ENCODE results near the gene EVI5L.
"Not testable (repeated sequence)": the region's sequence is repeated elsewhere in the genome, so short reads cannot be mapped to it uniquely, and the experiment has no call there.

Gene EVI5L
- 10.1 to 22.9 reads per million in 2 experiments for total RNA-seq

DNA sequence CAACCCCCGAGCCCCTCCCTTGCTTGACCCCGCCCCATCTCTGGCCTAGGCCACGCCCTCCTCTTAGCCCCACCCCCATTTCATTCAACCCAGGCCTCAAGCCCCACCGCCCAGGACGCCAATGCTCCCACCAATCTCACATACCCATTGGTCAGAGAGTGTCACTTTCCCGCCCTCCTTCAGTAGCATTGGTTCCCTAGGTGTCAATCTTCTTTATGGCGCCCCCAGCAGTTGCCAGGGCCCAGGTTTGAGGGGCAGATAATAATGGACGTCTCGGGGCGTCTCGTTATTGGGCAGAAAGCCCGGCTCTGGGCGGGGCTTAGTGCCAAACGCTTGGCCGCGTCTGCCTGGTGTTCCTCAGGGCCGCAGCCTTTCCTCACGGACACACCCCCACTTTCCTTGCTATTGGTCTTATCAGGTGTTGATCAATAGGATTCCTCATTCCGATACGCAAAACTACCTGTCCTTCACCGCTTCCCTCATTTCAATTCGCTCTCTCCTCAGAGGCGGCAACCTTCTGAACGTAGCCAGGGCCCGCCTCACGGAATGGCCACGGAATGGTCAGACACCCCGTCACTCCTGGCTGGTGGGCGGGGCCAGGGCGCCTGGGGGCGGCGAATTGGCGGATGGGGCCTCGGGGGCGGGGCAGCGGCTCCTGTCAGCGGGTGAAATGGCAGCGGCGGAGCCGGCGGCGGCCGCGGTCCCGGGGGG is at the start of gene EVI5L:
EVI5L (plus strand) TSS at position 658 of the 711 bp plus-strand sequence. CDS start 16,325 bp downstream, outside the sequence.
- DNase-seq (ENCODE audit: low read depth): peak; percentile 99

DNA sequence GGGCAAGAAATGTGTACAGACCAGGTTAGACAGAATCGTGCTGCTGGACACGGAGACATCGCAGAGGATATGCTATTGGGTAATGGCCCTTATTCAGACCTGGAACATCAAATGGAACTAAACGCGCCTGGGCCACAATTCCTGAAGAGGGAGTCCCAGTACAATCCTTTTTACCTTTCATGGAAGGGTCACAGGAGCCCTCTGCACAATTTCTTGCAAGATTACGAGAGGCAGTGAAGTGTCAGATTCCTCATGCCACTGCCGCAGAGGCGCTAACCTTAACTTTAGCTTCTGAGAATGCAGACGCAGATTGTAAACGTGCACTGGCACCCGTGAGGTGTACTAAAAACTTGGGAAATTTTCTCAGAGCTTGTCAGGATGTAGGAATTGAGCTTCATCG is 48.9 kb upstream of the EVI5L start:
- DNase-seq (ENCODE audit: low read depth): no peak

DNA sequence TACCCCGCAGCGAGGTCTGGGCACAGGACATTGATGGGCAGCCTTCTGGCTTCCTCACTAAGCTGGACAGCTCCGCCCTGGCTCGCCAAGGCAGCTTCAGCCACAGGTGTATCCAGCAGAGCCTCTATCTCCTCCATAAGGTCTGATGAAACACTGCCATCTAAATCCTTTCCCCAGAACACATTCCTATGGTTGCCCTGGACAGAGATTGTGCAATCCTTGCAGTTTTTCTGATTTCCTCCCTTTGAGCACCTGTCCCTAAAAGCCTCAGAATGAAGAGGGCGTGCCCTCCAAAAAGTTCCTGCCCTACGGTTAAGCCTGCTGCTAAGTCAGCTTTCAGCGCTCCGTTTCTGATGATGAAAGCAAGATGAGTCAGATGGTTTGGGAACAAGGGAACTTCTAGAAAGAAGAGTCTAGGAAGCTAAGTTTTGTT is 46.0 kb upstream of the EVI5L start:
- DNase-seq (ENCODE audit: low read depth): no peak

DNA sequence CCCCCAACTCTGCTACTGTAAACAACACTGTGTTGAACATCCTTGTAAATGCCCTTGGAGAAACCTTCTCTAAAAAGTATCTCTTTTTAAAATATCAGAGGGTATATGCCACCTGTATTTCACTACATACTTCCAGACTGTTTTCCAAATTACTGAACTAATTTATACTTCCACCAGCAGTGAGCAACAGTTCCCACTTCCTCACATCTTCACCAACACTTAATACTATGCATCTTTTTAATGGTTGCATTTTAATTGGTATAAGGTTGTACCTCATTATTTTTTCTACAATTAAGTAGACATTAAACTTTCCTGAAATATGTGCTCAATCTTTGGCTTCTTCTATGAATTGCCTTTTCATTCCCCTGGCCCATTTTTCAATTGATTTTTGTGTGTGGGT is 45.2 kb upstream of the EVI5L start:
- DNase-seq (ENCODE audit: low read depth): no peak

DNA sequence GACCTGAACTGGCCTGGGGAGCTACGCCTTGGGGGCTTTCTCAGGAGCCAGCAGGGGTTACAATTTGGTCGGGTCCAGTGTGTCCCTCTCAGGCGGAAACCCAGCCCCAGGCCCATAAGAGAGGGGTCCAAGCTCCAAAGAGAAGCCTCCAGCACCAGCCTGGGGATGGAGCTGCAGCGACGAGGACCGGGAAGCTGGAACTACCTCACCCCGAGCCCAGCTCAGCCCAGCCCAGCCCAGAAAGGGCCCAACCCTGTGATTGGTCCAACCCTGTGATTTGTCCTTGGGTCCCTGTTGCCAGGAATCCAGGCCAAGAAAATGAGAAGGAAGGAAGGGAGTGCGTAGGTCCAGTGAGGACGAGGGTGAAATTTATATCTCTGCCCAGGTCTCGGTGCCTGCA is 42.9 kb upstream of the EVI5L start:
- no peak for DNase-seq (ENCODE audit: low read depth)

DNA sequence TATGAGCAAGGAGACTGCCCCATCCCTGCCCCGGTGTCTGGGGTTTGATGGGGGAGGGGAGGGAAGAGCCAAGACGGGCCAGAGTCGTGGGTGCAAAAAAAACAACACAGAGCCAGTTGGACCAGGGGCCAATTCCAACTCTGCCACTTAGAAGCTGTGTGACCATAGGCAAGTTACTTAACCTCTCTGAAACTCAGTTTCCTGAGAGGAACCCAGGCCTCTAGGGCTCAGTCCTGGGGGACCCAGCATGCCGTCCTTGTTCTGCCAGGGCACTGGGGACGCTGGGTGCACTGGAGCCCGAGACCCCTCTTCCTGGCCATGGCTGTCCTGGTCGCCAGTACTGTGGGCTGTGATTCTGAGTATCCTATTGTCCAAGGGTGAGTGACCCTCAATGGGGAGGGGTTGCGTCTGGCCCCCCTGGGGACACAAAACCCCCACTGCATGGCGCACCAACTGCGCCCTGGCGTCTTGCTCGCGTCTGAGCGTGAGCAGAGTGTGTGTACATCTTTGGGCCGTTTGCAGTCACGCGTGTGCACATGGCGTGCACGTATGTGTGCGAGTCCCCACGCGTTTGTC is 42.3 kb upstream of the EVI5L start:
- DNase-seq (ENCODE audit: low read depth): no peak

DNA sequence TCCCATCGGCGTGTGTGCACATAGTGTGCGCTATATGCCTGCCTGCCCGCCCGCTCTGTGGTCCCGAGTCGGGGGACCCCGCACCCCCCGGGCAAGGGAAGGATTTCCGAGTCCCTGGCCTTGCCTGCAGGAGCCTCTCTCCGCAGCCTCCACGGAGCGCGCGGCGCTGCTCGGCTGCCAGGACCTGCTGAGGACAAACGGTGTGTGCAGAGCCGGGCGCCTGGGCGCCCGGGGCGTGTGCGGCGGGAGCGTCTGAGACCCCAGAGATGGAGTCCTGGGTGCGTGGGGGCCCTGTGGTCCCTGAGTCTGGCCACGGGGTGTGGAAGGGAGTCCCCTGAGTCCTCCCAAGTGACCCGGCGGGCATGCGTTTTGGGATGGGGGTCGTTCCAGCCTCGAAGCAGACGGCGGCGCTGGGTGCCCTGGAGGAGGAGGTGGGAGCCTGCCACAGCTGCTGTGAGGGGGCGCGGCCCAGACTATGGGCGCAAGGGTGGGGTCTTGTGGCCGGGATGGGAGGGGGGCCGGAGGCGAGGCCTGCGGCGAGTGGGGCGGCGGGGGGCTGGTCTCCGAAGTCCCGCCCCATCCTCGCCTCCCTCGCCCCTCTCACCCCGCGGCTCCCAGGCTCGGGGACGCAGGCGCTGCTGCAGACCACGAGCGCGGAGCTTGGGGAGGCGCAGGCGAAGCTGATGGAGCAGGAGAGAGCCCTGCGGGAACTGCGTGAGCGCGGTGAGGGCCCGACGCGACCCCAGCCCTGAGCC is 41.7 kb upstream of the EVI5L start:
- no peak for DNase-seq (ENCODE audit: low read depth)

DNA sequence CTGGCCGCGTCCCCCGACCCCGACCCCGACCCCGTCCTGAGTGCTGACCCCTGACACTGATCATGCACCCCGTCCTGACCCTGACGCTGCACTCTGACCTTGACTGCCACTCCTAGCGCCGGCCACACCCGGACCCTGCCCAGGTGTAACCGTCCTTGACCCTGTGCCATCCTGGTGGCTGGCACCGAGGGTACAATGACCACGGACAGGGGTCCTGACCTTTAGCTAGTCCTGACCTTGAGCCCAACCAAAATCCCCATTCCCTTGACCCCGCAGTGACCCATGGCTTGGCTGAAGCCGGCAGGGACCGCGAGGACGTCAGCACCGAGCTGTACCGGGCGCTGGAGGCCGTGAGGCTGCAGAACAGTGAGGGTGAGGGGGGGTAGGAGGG is 41.1 kb upstream of the EVI5L start:
- no peak for DNase-seq (ENCODE audit: low read depth)

DNA sequence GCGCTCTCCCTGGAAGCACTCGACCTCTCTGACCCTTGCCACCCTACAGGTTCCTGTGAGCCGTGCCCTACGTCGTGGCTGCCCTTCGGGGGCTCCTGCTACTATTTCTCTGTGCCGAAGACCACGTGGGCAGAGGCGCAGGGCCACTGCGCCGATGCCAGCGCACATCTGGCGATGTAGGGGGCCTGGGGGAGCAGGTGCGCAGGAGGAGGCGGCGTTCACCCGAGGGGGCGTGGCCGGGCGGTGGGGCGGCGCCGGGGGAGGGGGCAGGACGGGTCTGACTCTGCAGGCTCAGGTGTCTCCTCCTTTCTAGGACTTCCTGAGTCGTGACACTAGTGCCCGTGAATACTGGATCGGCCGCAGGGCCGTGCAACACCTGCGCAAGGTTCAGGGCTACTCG is 40.6 kb upstream of the EVI5L start:
- DNase-seq (ENCODE audit: low read depth): peak; percentile 29

DNA sequence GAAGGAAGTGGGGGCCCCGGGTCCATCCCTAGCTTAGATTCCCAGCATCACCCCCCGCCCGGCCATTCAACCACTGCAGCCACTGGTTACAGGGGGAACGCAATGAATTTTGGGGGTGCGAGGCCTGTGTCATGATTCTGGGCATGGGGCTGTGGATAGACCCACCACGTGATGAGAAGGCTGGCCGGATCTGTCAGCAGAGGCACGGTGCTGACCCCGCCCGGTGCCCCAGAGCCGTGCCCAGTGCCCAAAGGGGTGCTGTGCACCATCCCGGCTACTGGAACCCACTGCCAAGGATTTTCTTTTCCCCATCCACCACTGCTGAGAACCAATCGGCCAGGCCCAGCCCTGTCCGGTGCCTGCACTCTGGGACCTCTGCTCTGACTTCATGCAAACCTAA is 39.6 kb upstream of the EVI5L start:
- DNase-seq (ENCODE audit: low read depth): no peak

DNA sequence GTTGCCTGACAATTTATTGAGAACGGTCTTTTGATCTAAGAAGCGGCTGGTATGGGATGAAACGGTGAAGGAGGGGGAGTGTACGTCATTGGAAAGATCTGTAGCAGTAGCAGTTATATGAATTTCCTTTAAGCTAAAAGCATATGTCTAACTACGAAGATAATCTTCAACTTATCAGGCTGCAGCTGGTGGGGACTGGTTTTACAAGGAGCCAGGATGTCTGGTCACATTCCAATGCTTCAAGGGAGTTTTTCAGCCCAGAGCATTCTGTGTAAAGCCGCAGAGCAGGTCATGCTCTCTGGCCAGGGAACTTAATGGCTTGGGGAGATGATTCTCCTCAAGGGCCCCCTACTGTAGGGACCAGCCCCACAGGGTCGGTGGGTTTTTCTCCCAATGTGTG is 37.7 kb upstream of the EVI5L start:
- DNase-seq (ENCODE audit: low read depth): no peak

DNA sequence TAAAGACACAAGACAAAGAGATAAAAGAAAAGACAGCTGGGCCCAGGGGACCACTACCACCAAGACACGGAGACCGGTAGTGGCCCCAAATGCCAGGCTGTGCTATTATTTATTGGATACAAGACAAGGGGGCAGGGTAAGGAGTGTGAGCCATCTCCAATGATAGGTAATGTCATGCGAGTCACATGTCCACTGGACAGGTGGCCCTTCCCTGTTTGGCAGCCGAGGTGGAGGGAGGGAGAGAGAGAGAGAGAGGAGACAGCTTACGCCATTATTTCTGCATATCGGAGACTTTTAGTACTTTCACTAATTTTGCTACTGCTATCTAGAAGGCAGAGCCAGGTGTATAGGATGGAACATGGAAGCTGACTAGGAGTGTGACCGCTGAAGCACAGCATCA is 37.3 kb upstream of the EVI5L start:
- DNase-seq (ENCODE audit: low read depth): not testable (repeated sequence)

DNA sequence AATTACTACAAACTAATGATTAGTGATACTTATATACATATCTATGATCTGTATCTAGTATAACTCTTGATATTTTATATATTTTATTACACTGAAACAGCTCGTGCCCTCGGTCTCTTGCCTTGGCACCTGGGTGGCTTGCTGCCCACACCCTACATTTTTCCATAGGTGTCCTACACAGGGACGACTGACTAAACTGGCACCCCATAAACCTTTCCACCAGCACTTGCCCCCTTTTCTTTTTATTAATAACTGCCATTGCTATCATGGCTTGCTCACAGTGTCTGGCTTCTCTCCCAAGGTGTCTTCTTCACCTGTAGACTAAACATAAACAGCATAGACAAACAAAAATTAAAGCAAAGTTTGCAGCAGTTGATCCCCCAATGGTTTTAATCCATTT is 36.5 kb upstream of the EVI5L start:
- DNase-seq (ENCODE audit: low read depth): no peak

DNA sequence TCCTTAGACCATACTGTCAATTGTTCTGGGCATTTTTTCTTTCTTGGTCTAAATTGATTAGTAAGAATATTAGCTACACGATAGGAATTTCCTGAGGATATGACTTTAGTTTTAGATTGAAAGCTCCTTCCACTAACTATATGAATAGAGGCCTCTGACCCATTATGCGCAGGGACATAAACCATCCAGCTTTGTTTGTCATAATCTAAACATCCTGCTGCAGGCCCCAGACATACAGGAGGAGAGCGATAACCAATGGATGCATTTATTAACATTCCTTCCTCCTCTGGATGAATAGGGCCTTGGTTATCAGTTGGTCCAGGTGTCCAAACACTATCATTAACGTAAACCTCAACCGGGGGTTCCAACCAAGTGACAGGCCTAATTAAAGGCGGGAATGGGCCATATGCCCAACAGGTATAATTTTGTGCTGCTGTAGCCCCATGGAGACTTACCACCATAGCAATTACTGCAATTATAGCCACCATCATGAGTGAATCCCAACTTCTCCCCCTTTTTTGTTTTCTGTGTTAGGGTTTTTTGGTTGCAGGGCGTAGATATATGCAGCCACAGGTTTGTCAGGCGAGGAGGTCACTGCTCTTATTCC is 34.4 kb upstream of the EVI5L start:
- no peak for DNase-seq (ENCODE audit: low read depth)

DNA sequence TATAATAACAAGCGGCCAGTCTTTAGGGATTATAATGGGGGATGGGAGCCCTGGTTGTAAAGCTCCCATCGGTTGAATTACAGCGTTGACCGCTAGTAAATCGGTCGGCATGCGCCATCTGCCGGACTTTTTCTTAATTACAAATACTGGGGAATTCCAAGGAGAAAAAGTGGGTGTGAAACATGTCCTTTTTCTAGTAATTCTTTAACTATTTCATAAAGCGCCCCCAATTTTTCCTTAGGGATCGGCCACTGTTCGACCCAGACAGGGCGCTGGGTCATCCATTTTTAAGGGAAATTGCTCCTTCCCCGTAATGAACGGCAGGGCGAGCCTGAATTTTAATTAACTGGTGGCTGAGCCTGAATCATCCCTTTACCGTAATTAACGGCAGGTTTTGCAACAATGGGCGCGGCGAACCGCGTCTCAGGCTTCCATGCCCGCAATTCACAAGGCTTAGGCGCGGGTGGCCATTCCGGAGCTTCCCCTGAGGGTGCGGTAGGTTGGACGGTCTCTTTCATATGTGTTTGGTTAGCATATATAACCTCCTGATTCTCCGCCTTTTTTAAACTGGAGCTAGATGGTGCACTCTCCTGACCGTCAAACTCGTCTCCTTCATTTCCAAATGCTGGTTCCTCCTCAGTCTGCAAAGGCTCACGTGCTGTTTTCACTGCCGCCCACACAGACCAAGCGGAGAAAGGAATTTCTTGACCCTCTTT is 30.2 kb upstream of the EVI5L start:
- DNase-seq (ENCODE audit: low read depth): peak; percentile 33

DNA sequence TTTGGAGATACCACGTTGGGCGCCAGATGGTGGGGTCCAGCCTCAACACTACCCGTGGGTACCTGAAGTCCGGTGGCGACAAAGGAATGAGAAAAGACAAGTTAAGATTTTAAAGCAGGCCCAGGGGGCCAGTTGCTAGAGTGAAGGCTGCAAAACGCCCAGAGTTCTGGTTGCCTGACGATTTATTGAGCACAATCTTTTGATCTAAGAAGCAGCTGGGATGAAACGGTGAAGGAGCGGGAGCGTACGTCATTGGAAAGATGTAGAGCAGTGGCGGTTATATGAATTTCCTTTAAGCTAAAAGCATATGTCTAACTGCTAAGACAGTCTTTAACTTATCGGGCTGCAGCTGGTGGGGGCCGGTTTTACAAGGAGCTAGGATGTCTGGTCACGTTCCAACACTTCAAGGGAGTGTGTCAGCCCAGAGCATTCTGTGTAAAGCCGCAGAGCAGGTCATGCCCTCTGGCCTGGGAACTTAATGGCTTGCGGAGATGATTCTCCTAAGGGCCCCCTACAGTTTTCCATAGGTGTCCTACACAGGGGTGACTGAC is 28.9 kb upstream of the EVI5L start:
- no peak for DNase-seq (ENCODE audit: low read depth)

DNA sequence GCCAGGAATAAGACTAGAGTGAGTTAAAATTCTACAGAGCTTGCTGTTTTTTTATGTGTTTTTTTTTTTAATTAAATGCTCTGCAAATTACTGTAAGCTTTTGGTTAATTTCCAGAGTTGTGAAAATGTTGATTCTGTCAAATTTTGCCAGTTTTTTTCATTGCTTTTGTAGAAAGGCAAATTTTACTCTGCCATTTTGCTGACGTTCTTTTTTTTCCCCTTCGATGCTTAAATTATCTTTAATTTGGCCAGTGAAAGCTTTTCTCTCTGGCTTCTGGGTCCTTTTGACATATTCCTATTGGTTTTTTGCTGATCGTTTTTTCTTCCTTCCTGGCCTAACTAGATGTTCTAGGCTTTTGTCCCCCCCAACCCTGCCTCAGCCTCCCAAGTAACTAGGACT is 23.8 kb upstream of the EVI5L start:
- DNase-seq (ENCODE audit: low read depth): no peak

DNA sequence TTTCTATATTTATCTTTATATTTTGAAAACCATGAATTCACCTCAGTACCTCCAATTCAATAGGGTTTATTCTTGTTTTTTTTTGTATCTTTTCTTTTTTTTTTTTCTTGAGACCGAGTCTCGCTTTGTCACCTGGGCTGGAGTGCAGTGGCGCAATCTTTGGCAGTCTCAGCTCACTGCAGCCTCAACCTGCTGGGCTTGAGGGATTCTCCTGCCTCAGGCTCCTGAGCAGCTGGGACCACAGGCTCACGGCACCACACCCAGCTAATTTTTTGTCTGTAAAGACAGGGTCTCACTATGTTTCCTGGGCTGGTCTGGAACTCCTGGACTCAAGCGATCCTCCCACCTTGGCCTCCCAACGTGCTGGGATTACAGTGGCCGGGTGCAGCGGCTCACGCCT is 23.1 kb upstream of the EVI5L start:
- no peak for DNase-seq (ENCODE audit: low read depth)

DNA sequence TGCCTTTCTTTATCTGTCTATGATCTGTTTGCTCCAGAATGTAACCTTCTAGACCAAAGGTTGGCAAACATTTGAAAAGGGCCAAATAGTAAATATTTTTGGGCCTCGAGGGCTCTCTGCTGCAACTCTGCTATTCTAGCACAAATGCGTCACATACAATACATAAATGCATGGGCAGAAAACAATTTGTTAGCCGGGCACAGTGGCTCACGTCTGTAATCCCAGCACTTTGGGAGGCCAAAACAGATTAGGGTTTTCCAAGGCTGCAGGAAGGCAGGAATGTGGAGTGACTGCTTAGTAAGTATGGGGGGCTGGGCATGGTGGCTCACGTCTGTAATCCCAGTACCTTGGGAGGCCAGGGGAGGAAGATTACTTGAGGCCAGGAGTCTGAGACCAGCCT is 21.9 kb upstream of the EVI5L start:
- DNase-seq (ENCODE audit: low read depth): no peak

DNA sequence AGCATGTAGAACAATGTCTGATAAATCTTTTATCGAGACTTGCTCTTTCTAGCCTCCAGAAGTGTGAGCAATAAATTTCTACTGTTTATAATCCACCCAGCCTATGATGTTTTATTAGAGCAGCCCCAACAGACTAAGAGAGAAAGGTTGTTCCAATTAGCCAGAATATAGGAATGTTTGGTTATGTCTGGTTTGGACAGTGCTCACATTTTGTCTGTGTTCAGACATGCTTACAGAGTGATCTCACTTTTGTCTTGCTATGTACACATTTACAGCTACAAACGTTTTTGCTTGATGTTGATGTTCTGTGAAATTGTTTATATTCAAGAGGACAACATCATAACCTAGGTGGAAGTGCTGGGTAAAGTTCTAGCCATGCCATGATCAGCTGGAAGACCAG is 18.0 kb upstream of the EVI5L start:
- DNase-seq (ENCODE audit: low read depth): no peak

DNA sequence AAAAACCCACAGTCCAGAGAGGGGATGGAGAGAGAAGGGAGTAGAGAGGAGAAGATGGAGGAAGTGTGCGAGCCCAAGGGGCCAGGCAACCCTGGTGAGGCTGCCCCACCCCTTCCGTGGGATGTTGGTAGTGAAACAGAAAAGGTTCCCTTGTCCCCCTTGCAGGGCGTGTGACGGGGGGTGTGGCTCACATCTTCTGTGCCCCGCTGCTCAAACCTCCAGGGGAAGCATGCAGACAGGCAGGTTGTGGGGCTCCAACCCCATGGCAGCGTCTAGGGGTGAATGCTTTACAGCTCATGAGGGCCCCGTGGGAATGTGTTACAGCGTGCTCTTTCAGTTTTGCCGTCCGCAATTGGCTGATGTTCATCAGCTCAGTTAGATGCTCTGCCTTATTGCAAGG is 14.7 kb upstream of the EVI5L start:
- no peak for DNase-seq (ENCODE audit: low read depth)

DNA sequence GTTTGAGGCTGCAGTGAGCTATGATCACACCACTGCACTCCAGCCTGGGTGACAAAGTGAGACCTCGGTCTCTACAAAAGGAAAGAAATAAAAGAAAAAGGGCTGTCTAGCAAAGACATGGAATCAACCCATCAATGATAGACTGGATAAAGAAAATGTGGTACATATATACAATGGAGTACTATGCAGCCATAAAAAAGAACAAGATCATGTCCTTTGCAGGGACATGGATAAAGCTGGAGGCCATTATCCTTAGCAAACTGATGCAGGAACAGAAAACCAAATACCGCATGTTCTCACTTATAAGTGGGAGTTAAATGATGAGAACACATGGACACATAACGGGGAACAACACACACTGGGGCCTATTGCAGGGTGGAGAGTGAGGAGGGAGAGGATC is 14.0 kb upstream of the EVI5L start:
- not testable (repeated sequence) for DNase-seq (ENCODE audit: low read depth)

Data from T follicular helper cell (primary cell).